Heart right ventricle (tissue), 16 donors: ENCODE data around the gene PPP1R18. TPM values are rescaled to one million over a fixed set of nuclear protein-coding genes. Genes with fewer than 3 reads are reported as not detected.

Source experiments
- ATAC-seq, 8 donors: fragments of 200-7000 bp; cut with Tn5 transposase; one replicate each; pipeline ENCODE4 v1.9.1; 2020; ENCODE audit warnings: mild to moderate bottlenecking in 8 of 8, moderate library complexity in 8 of 8, moderate number of reproducible peaks in 1 of 8
- DNase-seq, 2 donors: peaks; one replicate each; pipeline ENCODE4 v3.0.0-alpha.2; 2020
- H3K27ac ChIP-seq, 10 donors: fragments of 200-600 bp; sonication (generic) in 2 of 10; one replicate each; pipeline versions ENCODE4 v1.5.0 to v1.8.0; 2020 to 2022; ENCODE audit warnings: mild to moderate bottlenecking in 3 of 10
- H3K27me3 ChIP-seq, 7 donors: fragments of 200-600 bp; one replicate each; pipeline ENCODE4 v1.8.0; 2021 to 2022; ENCODE audit warnings: mild to moderate bottlenecking in 2 of 7
- H3K36me3 ChIP-seq, 9 donors: fragments of 200-600 bp; sonication (generic) in 1 of 9; one replicate each; pipeline versions ENCODE4 v1.5.0 to v1.8.0; 2020 to 2022; ENCODE audit warnings: mild to moderate bottlenecking in 2 of 9
- H3K4me1 ChIP-seq, 9 donors: fragments of 200-600 bp; sonication (generic) in 1 of 9; one replicate each; pipeline versions ENCODE4 v1.5.0 to v1.8.0; 2020 to 2022; ENCODE audit warnings: mild to moderate bottlenecking in 4 of 9
- H3K4me3 ChIP-seq, 10 donors: fragments of 200-600 bp; sonication (generic) in 2 of 10; one replicate each; pipeline versions ENCODE4 v1.5.0 to v1.8.0; 2020 to 2022; ENCODE audit warnings: mild to moderate bottlenecking in 7 of 10, moderate library complexity in 2 of 10
- H3K9me3 ChIP-seq, 11 donors: fragments of 200-600 bp in 10 of 11; sonication (generic) in 2 of 11; one replicate each; pipeline versions ENCODE4 v1.5.0 to v1.8.0; 2013 to 2022; ENCODE audit warnings: mild to moderate bottlenecking in 2 of 11, control low read depth in 1 of 11, moderate library complexity in 1 of 11
- WGBS, 2 donors: extraction: QIAGEN DNeasy Blood & Tissue Kit; methylation state at CpG; one replicate each; pipeline ENCODE4 v1.1.7; 2013; ENCODE audit warnings: inconsistent platforms in 1 of 2; 5-methylcytosine and 5-hydroxymethylcytosine counted together
- intact Hi-C, 10 donors: fragments of 100-400 bp; cut with DNase I; formaldehyde crosslinking; loops; one replicate each; pipeline versions ENCODE4 v1.11.1 to v1.14.2; 2022
- polyA plus RNA-seq, 2 donors: library from polyadenylated mRNA; stranded (reverse); fragments of 200-250 nt; gene quantifications; one replicate each; pipeline ENCODE4 v1.2.3, GENCODE V29; 2013
- total RNA-seq, 10 donors: library from RNA; stranded (reverse); fragmentation: NEBNext Ultra II Directional in 3 of 10; extraction: Animal tissue kit (Norgen Biotek cat#: 25700) in 3 of 10; gene quantifications; one replicate each; pipeline versions ENCODE4 v1.2.1 to v1.2.4, GENCODE V29; 2021 to 2023
- TF ChIP-seq, protein P1 (sequence below), 9 donors: fragments of 200-600 bp; sonication (generic) in 2 of 9; IDR thresholded peaks; one replicate each; pipeline versions ENCODE4 v1.5.0 to v1.8.0; 2021 to 2022; ENCODE audit warnings: antibody characterized with exemption in 9 of 9, mild to moderate bottlenecking in 5 of 9, moderate library complexity in 1 of 9
- donor health status: Arrhythmogenic right ventricular cardiomyopathy.
- donor health status: ischemic (EF 13 %, LVEDD 7.1; RV severe dilation, severe dysfunction).
- donor health status: healthy with polysubstance abuse.
- donor health status: DM: no; HTN: yes; CAD: no.
- donor health status: DM: no; HTN: no; CAD: no.
- donor health status: ischemic (EF 25% LVEDD 6.9; RV normal size, moderate dysfunction).
- donor health status: ischemic (EF 25% LVEDD 5.7; RV mildly dilated, moderate dysfunction).
- donor health status: healthy.
- donor health status: DM: yes; HTN: yes; CAD: no.
- donor health status: Ischemic cardiomyopathy.
- donor health status: ischemic (EF 35%, LVEDD 5.7; RV mildly dilated, moderate dysfunction).
- donor health status: nonischemic (EF 11% LVEDD 7.7; RV severe dilation, severe dysfunction).
- donor health status: DM: yes; HTN: yes; CAD: no.
- donor health status: PGD.
- donor health status: ischemic (EF 29% LVEDD 5.4; RV normal size, mild dysfunction).
- donor health status: nonischemic (EF 23%, LVEDD 6.1; RV moderate dilation, normal function).

PPP1R18 gene
- total and polyA plus RNA-seq, 12 donors = 8.2 to 47.7 (median 17.2) TPM

- DNase-seq (peak; percentile 48 to 55), ATAC-seq (no peak)
- peaks cover 0 to 41% (median 9%) of the 10 kb centered on the region in 9 donors for H3K36me3 ChIP-seq
- peaks cover 21 to 88% (median 64%) of the 10 kb centered on the region in 9 donors for H3K4me1 ChIP-seq
- intact Hi-C loops = loop anchor here in 3 of 10 donors (5.0 to 10.0 kb wide), 3 partner anchors 139 to 201 kb away; partner anchors contain the start of gene DDR1 (in 1 of the 3)
- H3K4me3 ChIP-seq = peak overlapping the region; percentile 44 to 90 (median 80)
- TF ChIP-seq, protein P1, sequence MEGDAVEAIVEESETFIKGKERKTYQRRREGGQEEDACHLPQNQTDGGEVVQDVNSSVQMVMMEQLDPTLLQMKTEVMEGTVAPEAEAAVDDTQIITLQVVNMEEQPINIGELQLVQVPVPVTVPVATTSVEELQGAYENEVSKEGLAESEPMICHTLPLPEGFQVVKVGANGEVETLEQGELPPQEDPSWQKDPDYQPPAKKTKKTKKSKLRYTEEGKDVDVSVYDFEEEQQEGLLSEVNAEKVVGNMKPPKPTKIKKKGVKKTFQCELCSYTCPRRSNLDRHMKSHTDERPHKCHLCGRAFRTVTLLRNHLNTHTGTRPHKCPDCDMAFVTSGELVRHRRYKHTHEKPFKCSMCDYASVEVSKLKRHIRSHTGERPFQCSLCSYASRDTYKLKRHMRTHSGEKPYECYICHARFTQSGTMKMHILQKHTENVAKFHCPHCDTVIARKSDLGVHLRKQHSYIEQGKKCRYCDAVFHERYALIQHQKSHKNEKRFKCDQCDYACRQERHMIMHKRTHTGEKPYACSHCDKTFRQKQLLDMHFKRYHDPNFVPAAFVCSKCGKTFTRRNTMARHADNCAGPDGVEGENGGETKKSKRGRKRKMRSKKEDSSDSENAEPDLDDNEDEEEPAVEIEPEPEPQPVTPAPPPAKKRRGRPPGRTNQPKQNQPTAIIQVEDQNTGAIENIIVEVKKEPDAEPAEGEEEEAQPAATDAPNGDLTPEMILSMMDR (IDR thresholded peaks at IDR 0.05) = no peak
- 17 to 44% methylated on average over 7 of the region's 7 CpGs for WGBS, 2 donors
- no peaks in the 10 kb centered on the region for H3K9me3 ChIP-seq
- peak overlapping the region; percentile 94 to 100 (median 98) for H3K27ac ChIP-seq
- no peaks in the 10 kb centered on the region for H3K27me3 ChIP-seq
These were observed 3.1 kb downstream of the PPP1R18 start for GRCh38 chr6:30683183-30683979.

- no peaks in the 10 kb centered on the region for H3K9me3 ChIP-seq
- H3K4me3 ChIP-seq = peak overlapping the region; percentile 44 to 90 (median 80)
- intact Hi-C loops = loop anchor here in 3 of 10 donors (5.0 to 10.0 kb wide), 3 partner anchors 140 to 202 kb away; partner anchors contain the start of gene DDR1 (in 1 of the 3)
- ATAC-seq (peak; percentile 19 to 64 (median 41)), DNase-seq (peak; percentile 82 to 87)
- TF ChIP-seq, protein P1 (IDR thresholded peaks at IDR 0.05) = no peak
- H3K4me1 ChIP-seq = peaks cover 21 to 78% (median 54%) of the 10 kb centered on the region in 9 donors
- WGBS, 2 donors = 12 to 24% methylated on average over 11 of the region's 11 CpGs
- H3K36me3 ChIP-seq = peaks cover 0 to 51% (median 17%) of the 10 kb centered on the region in 9 donors
- no peaks in the 10 kb centered on the region for H3K27me3 ChIP-seq
- peak overlapping the region; percentile 94 to 100 (median 98) for H3K27ac ChIP-seq
These were observed 4.0 kb downstream of the PPP1R18 start for GRCh38 chr6:30682143-30683117.

DNA sequence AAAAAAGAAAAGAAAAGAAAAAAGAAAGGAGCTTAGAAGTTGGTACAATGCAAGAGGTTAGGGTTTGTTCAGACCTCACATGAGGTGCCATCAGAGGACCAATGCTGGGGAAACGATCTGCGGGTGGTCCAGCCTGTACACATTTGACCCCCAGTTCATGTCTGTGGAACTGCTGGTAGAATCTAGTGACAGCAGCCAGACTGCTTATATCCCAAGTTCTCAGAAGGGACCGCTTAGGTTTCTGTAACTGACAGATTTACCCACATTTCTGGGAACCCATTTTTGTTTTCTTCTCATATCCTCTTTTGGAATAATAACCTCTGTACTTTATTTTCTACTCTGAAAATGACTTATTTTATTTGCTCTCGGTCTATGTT is 4.7 kb downstream of the PPP1R18 start:
- 50 to 54% methylated on average over 4 of the region's 4 CpGs for WGBS, 2 donors
- intact Hi-C loops = loop anchor here in 4 of 10 donors (2.0 to 10.0 kb wide), 4 partner anchors 41 to 203 kb away; partner anchors contain the start of gene DDR1 (in 1 of the 4)
- H3K4me1 ChIP-seq = peaks cover 21 to 78% (median 54%) of the 10 kb centered on the region in 9 donors

More for the DNA sequence above, 4.7 kb downstream of the PPP1R18 start:
- TF ChIP-seq, protein P1 (IDR thresholded peaks at IDR 0.05) = no peak
- ATAC-seq (no peak), DNase-seq (no peak)
- Histone ChIP-seq H3K27me3 (no peaks in the 10 kb centered on the region), H3K9me3 (no peaks in the 10 kb centered on the region), H3K27ac (peak overlapping the region; percentile 94 to 100 (median 98)), H3K36me3 (peaks cover 0 to 57% (median 24%) of the 10 kb centered on the region in 9 donors), H3K4me3 (peak overlapping the region in 9 of 10 donors; percentile 8 to 87 (median 75))
